Right lobe of liver (tissue), 6 donors: ENCODE data around the gene NXPH1. TPM values are rescaled to one million over a fixed set of nuclear protein-coding genes. Genes with fewer than 3 reads are reported as not detected.

Experiments
- ATAC-seq, 4 donors: fragments of 200-7000 bp; cut with Tn5 transposase; one replicate each; pipeline ENCODE4 v1.9.1; 2020; ENCODE audit warnings: mild to moderate bottlenecking in 4 of 4, moderate library complexity in 4 of 4
- DNase-seq, 3 donors: peaks; one replicate each; pipeline ENCODE4 v3.0.0-alpha.2; 2020
- H3K27ac ChIP-seq, 3 donors: fragments of 200-600 bp; one replicate each; pipeline ENCODE4 v1.8.0; 2022
- H3K27me3 ChIP-seq, 2 donors: fragments of 200-600 bp; one replicate each; pipeline ENCODE4 v1.8.0; 2022
- H3K36me3 ChIP-seq, 4 donors: fragments of 200-600 bp; sonication (generic) in 1 of 4; one replicate each; pipeline versions ENCODE4 v1.5.1 to v1.8.0; 2017 to 2022; ENCODE audit warnings: control low read depth in 1 of 4
- H3K4me1 ChIP-seq, 4 donors: fragments of 200-600 bp; sonication (generic) in 1 of 4; one replicate each; pipeline versions ENCODE4 v1.5.1 to v1.8.0; 2017 to 2022; ENCODE audit warnings: control low read depth in 1 of 4
- H3K4me3 ChIP-seq, 3 donors: fragments of 200-600 bp; one replicate each; pipeline ENCODE4 v1.8.0; 2022
- H3K9me3 ChIP-seq, 4 donors: fragments of 200-600 bp; sonication (generic) in 1 of 4; one replicate each; pipeline versions ENCODE4 v1.5.1 to v1.8.0; 2017 to 2022; ENCODE audit warnings: control low read depth in 1 of 4
- POLR2A ChIP-seq: fragments of 450-650 bp; IDR thresholded peaks from one replicate; pipeline ENCODE4 v1.6.1; 2017; ENCODE audit warnings: antibody characterized with exemption, mild to moderate bottlenecking
- WGBS: methylation state at CpG from one replicate; pipeline ENCODE4 v1.1.6; 2018; ENCODE audit warnings: low coverage, low lambda C conversion rate; ENCODE audit not compliant: insufficient coverage; ENCODE audit errors: missing lambda C conversion rate; 5-methylcytosine and 5-hydroxymethylcytosine counted together
- intact Hi-C, 2 donors: fragments of 100-400 bp; cut with DNase I; formaldehyde crosslinking; loops; one replicate each; pipeline versions ENCODE4 v1.11.2 to v1.14.1; 2022
- total RNA-seq, 6 experiments: library from RNA; depleted of rRNA in 2 of 6; stranded (reverse); fragments of >200 nt in 2 of 6; fragmentation: NEBNext Ultra II Directional in 3 of 6; extraction: Animal tissue kit (Norgen Biotek cat#: 25700) in 3 of 6; gene quantifications; one replicate each; pipeline versions ENCODE4 v1.1.0 to v1.2.4, GENCODE V29; 2016 to 2023
- TF ChIP-seq, protein P1 (sequence below), 4 donors: fragments of 200-600 bp in 3 of 4; fragments of 450-650 bp in 1 of 4; IDR thresholded peaks; one replicate each; pipeline versions ENCODE4 v1.5.1 to v1.8.0; 2016 to 2022; ENCODE audit warnings: antibody characterized with exemption in 4 of 4, mild to moderate bottlenecking in 2 of 4
- donor health status: DM: no; HTN: yes; CAD: no.
- donor health status: DM: no; HTN: no; CAD: no.
- donor health status: DM: no; HTN: no; CAD: no.
- donor health status: DM: no; HTN: yes; CAD: no.
- donor health status: DM: no; HTN: yes; CAD: no.

The NXPH1 gene
- total RNA-seq, 6 experiments from 2014 or later, result not detected

DNA sequence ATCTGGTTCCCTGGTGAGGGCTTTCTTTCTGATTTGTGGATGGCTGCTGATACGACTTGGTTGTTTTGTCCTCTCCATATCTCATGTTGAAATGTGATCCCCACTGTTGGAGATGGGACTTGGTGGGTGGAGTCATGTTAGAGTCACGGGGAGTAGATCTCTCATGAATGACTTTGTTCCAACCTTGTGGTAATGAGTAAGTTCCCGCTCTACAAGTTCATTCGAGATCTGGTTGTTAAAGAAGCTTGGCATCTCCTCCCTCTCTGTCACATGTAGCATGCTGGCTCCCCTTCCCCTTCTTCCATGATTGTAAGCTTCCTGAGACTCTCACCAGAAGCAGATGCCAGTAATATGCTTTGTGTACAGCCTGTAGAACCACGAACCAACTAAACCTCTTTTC, 37.1 kb upstream of the NXPH1 start:
- DNase-seq (no peak), ATAC-seq (no peak)
- TF ChIP-seq, protein P1, sequence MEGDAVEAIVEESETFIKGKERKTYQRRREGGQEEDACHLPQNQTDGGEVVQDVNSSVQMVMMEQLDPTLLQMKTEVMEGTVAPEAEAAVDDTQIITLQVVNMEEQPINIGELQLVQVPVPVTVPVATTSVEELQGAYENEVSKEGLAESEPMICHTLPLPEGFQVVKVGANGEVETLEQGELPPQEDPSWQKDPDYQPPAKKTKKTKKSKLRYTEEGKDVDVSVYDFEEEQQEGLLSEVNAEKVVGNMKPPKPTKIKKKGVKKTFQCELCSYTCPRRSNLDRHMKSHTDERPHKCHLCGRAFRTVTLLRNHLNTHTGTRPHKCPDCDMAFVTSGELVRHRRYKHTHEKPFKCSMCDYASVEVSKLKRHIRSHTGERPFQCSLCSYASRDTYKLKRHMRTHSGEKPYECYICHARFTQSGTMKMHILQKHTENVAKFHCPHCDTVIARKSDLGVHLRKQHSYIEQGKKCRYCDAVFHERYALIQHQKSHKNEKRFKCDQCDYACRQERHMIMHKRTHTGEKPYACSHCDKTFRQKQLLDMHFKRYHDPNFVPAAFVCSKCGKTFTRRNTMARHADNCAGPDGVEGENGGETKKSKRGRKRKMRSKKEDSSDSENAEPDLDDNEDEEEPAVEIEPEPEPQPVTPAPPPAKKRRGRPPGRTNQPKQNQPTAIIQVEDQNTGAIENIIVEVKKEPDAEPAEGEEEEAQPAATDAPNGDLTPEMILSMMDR (IDR thresholded peaks at IDR 0.05), result no peak
- TF ChIP-seq POLR2A, result no peak
- Histone ChIP-seq H3K36me3 (no peaks in the 10 kb centered on the region), H3K9me3 (no peaks in the 10 kb centered on the region), H3K27ac (no peak overlapping the region), H3K4me3 (no peak overlapping the region), H3K27me3 (no peaks in the 10 kb centered on the region), H3K4me1 (no peaks in the 10 kb centered on the region)
- intact Hi-C loops, result no loop called here
- WGBS, result 26% methylated on average over 4 of the region's 5 CpGs

DNA sequence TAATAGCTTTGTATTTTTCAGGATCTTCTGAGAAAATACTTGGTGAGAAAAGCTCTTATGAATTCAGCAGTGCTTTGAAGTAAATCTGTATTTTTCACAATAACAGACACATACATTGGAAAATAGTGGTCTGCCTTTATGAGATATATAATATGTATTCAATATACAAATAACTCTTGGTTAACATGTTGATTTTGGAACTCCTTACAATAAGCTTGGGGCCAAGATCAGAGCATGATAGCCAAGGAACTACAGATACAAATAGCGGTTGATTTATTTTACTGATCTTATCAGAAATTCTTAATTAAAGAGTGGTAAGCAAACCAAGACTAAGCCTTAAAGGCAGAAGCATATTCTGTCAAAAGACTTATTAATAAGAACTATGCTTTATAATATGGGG, 24.5 kb upstream of the NXPH1 start:
- no peaks in the 10 kb centered on the region for H3K27me3 ChIP-seq
- TF ChIP-seq, protein P1 (IDR thresholded peaks at IDR 0.05), result no peak
- TF ChIP-seq POLR2A, result no peak
- no peaks in the 10 kb centered on the region for H3K4me1 ChIP-seq

DNA sequence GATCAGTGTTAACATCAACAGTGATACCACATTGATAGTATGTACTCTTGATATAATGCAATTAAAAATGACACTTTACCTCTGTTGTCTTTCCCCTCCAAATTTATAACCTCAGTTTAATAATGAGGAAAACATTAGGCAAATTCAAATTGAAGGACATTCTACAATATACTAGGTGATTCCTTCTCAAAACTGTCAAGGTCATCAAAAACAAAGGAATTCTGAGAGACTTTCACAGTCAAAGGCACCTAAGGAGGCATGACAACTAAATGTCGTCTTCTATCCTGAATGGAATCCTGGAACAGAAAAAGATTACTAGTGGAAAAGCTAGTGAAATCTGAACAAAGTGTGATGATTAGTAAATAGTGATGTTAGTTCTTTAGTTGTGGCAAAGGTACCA, 22.3 kb upstream of the NXPH1 start:
- TF ChIP-seq, protein P1 (IDR thresholded peaks at IDR 0.05), result no peak
- TF ChIP-seq POLR2A, result no peak
- no peak for DNase-seq
- Histone ChIP-seq H3K4me3 (no peak overlapping the region), H3K9me3 (no peaks in the 10 kb centered on the region), H3K27me3 (no peaks in the 10 kb centered on the region), H3K36me3 (no peaks in the 10 kb centered on the region), H3K27ac (no peak overlapping the region), H3K4me1 (no peaks in the 10 kb centered on the region)
- intact Hi-C loops, result no loop called here
- no peak for ATAC-seq
- WGBS, result 52% methylated on average over 1 of the region's 1 CpG

More for the DNA sequence above, 24.5 kb upstream of the NXPH1 start:
- WGBS, result 78% methylated on average over 1 of the region's 1 CpG
- Histone ChIP-seq H3K27ac (no peak overlapping the region), H3K36me3 (no peaks in the 10 kb centered on the region), H3K4me3 (no peak overlapping the region), H3K9me3 (no peaks in the 10 kb centered on the region)
- no peak for ATAC-seq
- DNase-seq, result no peak
- intact Hi-C loops, result no loop called here

DNA sequence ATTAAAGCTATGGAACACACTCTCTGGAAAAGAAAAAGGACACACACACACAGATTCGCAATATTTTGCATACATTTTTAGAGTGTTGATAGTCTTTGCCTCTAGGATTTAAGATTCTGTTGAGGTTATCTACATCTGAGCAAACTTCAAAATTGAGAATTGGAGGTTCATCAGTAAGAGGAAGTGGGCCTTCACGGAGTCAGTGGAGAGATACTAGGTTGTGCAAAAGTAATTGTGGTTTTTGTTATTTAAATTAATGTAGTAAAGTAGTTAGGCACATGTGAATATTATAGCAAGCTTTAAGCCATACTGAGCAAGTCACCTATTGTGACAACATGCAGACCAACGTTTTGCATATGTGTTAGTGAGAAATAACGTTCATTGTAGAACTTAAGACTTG, 19.8 kb upstream of the NXPH1 start:
- TF ChIP-seq, protein P1 (IDR thresholded peaks at IDR 0.05), result no peak
- no peak for TF ChIP-seq POLR2A
- Histone ChIP-seq H3K4me1 (no peaks in the 10 kb centered on the region), H3K9me3 (no peaks in the 10 kb centered on the region), H3K27ac (no peak overlapping the region), H3K36me3 (no peaks in the 10 kb centered on the region), H3K27me3 (no peaks in the 10 kb centered on the region), H3K4me3 (no peak overlapping the region)
- no peak for ATAC-seq
- intact Hi-C loops, result no loop called here
- DNase-seq, result no peak
- WGBS, result 49% methylated on average over 4 of the region's 4 CpGs
